K562 (cell line): ENCODE results near the gene ZBTB9. TPM values are rescaled to one million over a fixed set of nuclear protein-coding genes. Genes with fewer than 3 reads are reported as not detected.

Source experiments
- ZNF79 ChIP-seq: fragments of 250-450 bp; sonication (Bioruptor Pico); IDR thresholded peaks from 2 replicates; pipeline ENCODE4 v1.4.0; 2020; ENCODE audit warnings: low read depth, mild to moderate bottlenecking, moderate library complexity
- polyA plus RNA-seq, 8 experiments: library from polyadenylated mRNA; depleted of rRNA in 4 of 8; stranded (reverse) in 5 of 8; unstranded in 3 of 8; fragments of >200 nt; fragmentation: Nextera tagmentation in 2 of 8; fragmentation: Illumina TruSeq in 1 of 8; extraction: Ambion mirVana in 2 of 8; extraction: Trizol in 1 of 8; gene quantifications; 2 replicates each; pipeline versions ENCODE4 v1.2.1 to v1.2.3, GENCODE V29; 2011 to 2014; ENCODE audit warnings: inconsistent platforms in 1 of 8, missing spikeins in 1 of 8
- total RNA-seq, 7 experiments: library from RNA; depleted of rRNA in 6 of 7; stranded (reverse); fragments of >200 nt in 6 of 7; fragmentation: Illumina TruSeq in 2 of 7; extraction: Trizol in 2 of 7; gene quantifications; 2 replicates each; pipeline versions ENCODE4 v1.2.1 to v1.2.3, GENCODE V29; 2011 to 2021; ENCODE audit warnings: low replicate concordance in 1 of 7
- TF ChIP-seq, protein P1 (sequence below), 2 experiments: fragments of 450-650 bp in 1 of 2; sonication (generic) in 1 of 2; formaldehyde crosslinking in 1 of 2; IDR thresholded peaks; 2 replicates each; pipeline versions ENCODE4 v1.7.1 to v1.9.0; 2016 to 2022; ENCODE audit warnings: inconsistent platforms in 1 of 2, mild to moderate bottlenecking in 1 of 2, missing genetic modification reagents in 1 of 2

The ZBTB9 gene
- total and polyA plus RNA-seq, 9 of the 15 experiments (the other 6 are each of a cell fraction or from before 2014, with no cell fraction given) = 1.9 to 19.5 (median 10.4) TPM

GRCh38 chr6:33429750-33430052, 24.7 kb upstream of the ZBTB9 start (continued):
- TF ChIP-seq, protein P1, sequence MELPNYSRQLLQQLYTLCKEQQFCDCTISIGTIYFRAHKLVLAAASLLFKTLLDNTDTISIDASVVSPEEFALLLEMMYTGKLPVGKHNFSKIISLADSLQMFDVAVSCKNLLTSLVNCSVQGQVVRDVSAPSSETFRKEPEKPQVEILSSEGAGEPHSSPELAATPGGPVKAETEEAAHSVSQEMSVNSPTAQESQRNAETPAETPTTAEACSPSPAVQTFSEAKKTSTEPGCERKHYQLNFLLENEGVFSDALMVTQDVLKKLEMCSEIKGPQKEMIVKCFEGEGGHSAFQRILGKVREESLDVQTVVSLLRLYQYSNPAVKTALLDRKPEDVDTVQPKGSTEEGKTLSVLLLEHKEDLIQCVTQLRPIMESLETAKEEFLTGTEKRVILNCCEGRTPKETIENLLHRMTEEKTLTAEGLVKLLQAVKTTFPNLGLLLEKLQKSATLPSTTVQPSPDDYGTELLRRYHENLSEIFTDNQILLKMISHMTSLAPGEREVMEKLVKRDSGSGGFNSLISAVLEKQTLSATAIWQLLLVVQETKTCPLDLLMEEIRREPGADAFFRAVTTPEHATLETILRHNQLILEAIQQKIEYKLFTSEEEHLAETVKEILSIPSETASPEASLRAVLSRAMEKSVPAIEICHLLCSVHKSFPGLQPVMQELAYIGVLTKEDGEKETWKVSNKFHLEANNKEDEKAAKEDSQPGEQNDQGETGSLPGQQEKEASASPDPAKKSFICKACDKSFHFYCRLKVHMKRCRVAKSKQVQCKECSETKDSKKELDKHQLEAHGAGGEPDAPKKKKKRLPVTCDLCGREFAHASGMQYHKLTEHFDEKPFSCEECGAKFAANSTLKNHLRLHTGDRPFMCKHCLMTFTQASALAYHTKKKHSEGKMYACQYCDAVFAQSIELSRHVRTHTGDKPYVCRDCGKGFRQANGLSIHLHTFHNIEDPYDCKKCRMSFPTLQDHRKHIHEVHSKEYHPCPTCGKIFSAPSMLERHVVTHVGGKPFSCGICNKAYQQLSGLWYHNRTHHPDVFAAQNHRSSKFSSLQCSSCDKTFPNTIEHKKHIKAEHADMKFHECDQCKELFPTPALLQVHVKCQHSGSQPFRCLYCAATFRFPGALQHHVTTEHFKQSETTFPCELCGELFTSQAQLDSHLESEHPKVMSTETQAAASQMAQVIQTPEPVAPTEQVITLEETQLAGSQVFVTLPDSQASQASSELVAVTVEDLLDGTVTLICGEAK (IDR thresholded peaks at IDR 0.05) = no peak
- TF ChIP-seq, protein P1 (CRISPR knock-in tag; IDR thresholded peaks at IDR 0.05) = no peak
- TF ChIP-seq ZNF79 (CRISPR knock-in tag) = no peak
